C4-2B (cell line): ENCODE data around the gene LRP1B.

Experiments
- H3K27ac ChIP-seq: fragments of 450-650 bp; 2 replicates; pipeline ENCODE4 v1.5.1; 2017
- CTCF ChIP-seq: fragments of 450-650 bp; conservative IDR thresholded peaks from 2 replicates; pipeline ENCODE4 v1.5.1; 2017; ENCODE audit warnings: mild to moderate bottlenecking
- ZFX ChIP-seq: fragments of 450-650 bp; IDR thresholded peaks from 2 replicates; pipeline ENCODE4 v1.6.1; 2017

The LRP1B gene

GRCh38 chr2:141589314-141589713 lies 541.5 kb downstream of the LRP1B start:
- no peak for TF ChIP-seq ZFX
- no peak for TF ChIP-seq CTCF
- no peak overlapping the region for H3K27ac ChIP-seq

GRCh38 chr2:141586985-141587384 lies 543.8 kb downstream of the LRP1B start:
- TF ChIP-seq CTCF (no peak), ZFX (no peak)
- no peak overlapping the region for H3K27ac ChIP-seq

GRCh38 chr2:141582213-141582612 lies 548.6 kb downstream of the LRP1B start:
- TF ChIP-seq CTCF: no peak
- no peak for TF ChIP-seq ZFX
- H3K27ac ChIP-seq: no peak overlapping the region

- TF ChIP-seq ZFX (no peak), CTCF (no peak)
These were observed 551.7 kb downstream of the LRP1B start for GRCh38 chr2:141579071-141579470.

GRCh38 chr2:141570474-141571131 lies 560.2 kb downstream of the LRP1B start:
- TF ChIP-seq ZFX (no peak), CTCF (no peak)
- H3K27ac ChIP-seq: no peak overlapping the region

More at GRCh38 chr2:141579071-141579470, 551.7 kb downstream of the LRP1B start:
- no peak overlapping the region for H3K27ac ChIP-seq

- TF ChIP-seq ZFX: no peak
- TF ChIP-seq CTCF: no peak
These were observed 560.9 kb downstream of the LRP1B start for GRCh38 chr2:141569941-141570340.

GRCh38 chr2:141565597-141565996 lies 565.2 kb downstream of the LRP1B start:
- TF ChIP-seq CTCF (no peak), ZFX (no peak)
- H3K27ac ChIP-seq: no peak overlapping the region

More at GRCh38 chr2:141569941-141570340, 560.9 kb downstream of the LRP1B start:
- no peak overlapping the region for H3K27ac ChIP-seq
